Neural cell (in vitro differentiated cells): Measurements from ENCODE around the gene SGPP1. TPM values are rescaled to one million over a fixed set of nuclear protein-coding genes. Genes with fewer than 3 reads are reported as not detected.

Experiments
- H2AFZ ChIP-seq: fragments of 200-600, 300-800 bp; sonication (generic), shearing (Covaris generic); 2 replicates; pipeline ENCODE4 v1.6.0; 2014; ENCODE audit warnings: low read depth, mild to moderate bottlenecking, antibody characterized with exemption, low read length, moderate library complexity
- H3F3A ChIP-seq: fragments of 200-600 bp; shearing (Covaris generic); 2 replicates; pipeline ENCODE4 v1.6.1; 2016; ENCODE audit warnings: mild to moderate bottlenecking, moderate library complexity, mixed read lengths, antibody characterized with exemption, low read length; ENCODE audit not compliant: insufficient read depth, poor library complexity, severe bottlenecking
- H3K27ac ChIP-seq: fragments of 200-600, 300-800 bp; sonication (generic), shearing (Covaris generic); 2 replicates; pipeline ENCODE4 v1.5.1; 2014; ENCODE audit warnings: mild to moderate bottlenecking, low read length, moderate library complexity
- H3K27me3 ChIP-seq: fragments of 300-800, 200-600 bp; sonication (generic), shearing (Covaris generic); 2 replicates; pipeline ENCODE4 v1.6.0; 2014; ENCODE audit warnings: mild to moderate bottlenecking, low read depth, low read length, moderate library complexity; ENCODE audit not compliant: insufficient read depth
- H3K36me3 ChIP-seq: fragments of 300-800, 200-600 bp; sonication (generic), shearing (Covaris generic); 2 replicates; pipeline ENCODE4 v1.5.1; 2014; ENCODE audit warnings: mild to moderate bottlenecking, antibody characterized with exemption, low read length, moderate library complexity; ENCODE audit not compliant: insufficient read depth
- H3K4me2 ChIP-seq: fragments of 300-800, 200-600 bp; sonication (generic), shearing (Covaris generic); 2 replicates; pipeline ENCODE4 v1.6.0; 2014; ENCODE audit warnings: mild to moderate bottlenecking, low read length
- H3K4me3 ChIP-seq: fragments of 300-800, 200-600 bp; sonication (generic), shearing (Covaris generic); 2 replicates; pipeline ENCODE4 v1.5.1; 2014; ENCODE audit warnings: mild to moderate bottlenecking, low read length, moderate library complexity
- H3K79me2 ChIP-seq: fragments of 200-600 bp; shearing (Covaris generic); replicated peaks from 2 replicates; pipeline ENCODE4 v1.6.0; 2014; ENCODE audit warnings: mild to moderate bottlenecking, low read length, moderate library complexity; ENCODE audit not compliant: insufficient read depth
- H3K9ac ChIP-seq: fragments of 300-800, 200-600 bp; sonication (generic), shearing (Covaris generic); 2 replicates; pipeline ENCODE4 v1.6.1; 2016; ENCODE audit warnings: mild to moderate bottlenecking, low read length, mixed read lengths
- H3K9me2 ChIP-seq: fragments of 200-600 bp; shearing (Covaris generic); 2 replicates; pipeline ENCODE4 v1.6.1; 2016; ENCODE audit warnings: mild to moderate bottlenecking, low read length, mixed read lengths; ENCODE audit not compliant: insufficient read depth
- H3K9me3 ChIP-seq: fragments of 200-600, 300-800 bp; sonication (generic), shearing (Covaris generic); 2 replicates; pipeline ENCODE4 v1.6.1; 2016; ENCODE audit warnings: mild to moderate bottlenecking, mixed run types, low read length, moderate library complexity, mixed read lengths
- H4K20me1 ChIP-seq: fragments of 200-600 bp; shearing (Covaris generic); 2 replicates; pipeline ENCODE4 v1.6.1; 2016; ENCODE audit warnings: mild to moderate bottlenecking, mixed run types; ENCODE audit not compliant: insufficient read depth
- CTCF ChIP-seq: fragments of 450-650 bp; IDR thresholded peaks from 2 replicates; pipeline ENCODE4 v1.5.1; 2014; ENCODE audit warnings: antibody characterized with exemption, mild to moderate bottlenecking, moderate library complexity; ENCODE audit not compliant: poor library complexity, severe bottlenecking
- EP300 ChIP-seq: fragments of 450-650 bp; conservative IDR thresholded peaks from 2 replicates; pipeline ENCODE4 v1.6.1; 2014; ENCODE audit warnings: antibody characterized with exemption, mild to moderate bottlenecking, moderate library complexity; ENCODE audit not compliant: poor library complexity, severe bottlenecking
- EZH2 ChIP-seq: fragments of 200-600, 300-800 bp; shearing (Covaris generic), sonication (generic); IDR thresholded peaks from 2 replicates; pipeline ENCODE4 v1.6.1; 2014; ENCODE audit warnings: antibody characterized with exemption, low read length, borderline replicate concordance, mild to moderate bottlenecking; ENCODE audit not compliant: insufficient read depth, poor library complexity, severe bottlenecking
- MXI1 ChIP-seq: fragments of 450-650 bp; conservative IDR thresholded peaks from 2 replicates; pipeline ENCODE4 v1.6.1; 2014; ENCODE audit warnings: antibody characterized with exemption, mild to moderate bottlenecking; ENCODE audit not compliant: poor library complexity, severe bottlenecking
- POLR2AphosphoS5 ChIP-seq: IDR thresholded peaks from 2 replicates; pipeline ENCODE4 v1.6.1; 2012
- RAD21 ChIP-seq: fragments of 450-650 bp; conservative IDR thresholded peaks from 2 replicates; pipeline ENCODE4 v1.6.1; 2014; ENCODE audit warnings: antibody characterized with exemption, mild to moderate bottlenecking, moderate library complexity
- REST ChIP-seq: IDR thresholded peaks from 2 replicates; pipeline ENCODE4 v1.6.1; 2012; ENCODE audit warnings: borderline replicate concordance
- SMC3 ChIP-seq: fragments of 450-650 bp; conservative IDR thresholded peaks from 2 replicates; pipeline ENCODE4 v1.6.1; 2014; ENCODE audit warnings: antibody characterized with exemption, mild to moderate bottlenecking, moderate library complexity; ENCODE audit not compliant: poor library complexity
- TAF1 ChIP-seq: IDR thresholded peaks from 2 replicates; pipeline ENCODE4 v1.6.1; 2012; ENCODE audit warnings: low read depth
- polyA plus RNA-seq: library from polyadenylated mRNA; depleted of rRNA; stranded (reverse); fragments of >200 nt; gene quantifications from 2 replicates; pipeline ENCODE4 v1.2.3, GENCODE V29; 2014

Gene SGPP1
- polyA plus RNA-seq, 1 donor from 2014 or later, result 17.7 TPM

DNA sequence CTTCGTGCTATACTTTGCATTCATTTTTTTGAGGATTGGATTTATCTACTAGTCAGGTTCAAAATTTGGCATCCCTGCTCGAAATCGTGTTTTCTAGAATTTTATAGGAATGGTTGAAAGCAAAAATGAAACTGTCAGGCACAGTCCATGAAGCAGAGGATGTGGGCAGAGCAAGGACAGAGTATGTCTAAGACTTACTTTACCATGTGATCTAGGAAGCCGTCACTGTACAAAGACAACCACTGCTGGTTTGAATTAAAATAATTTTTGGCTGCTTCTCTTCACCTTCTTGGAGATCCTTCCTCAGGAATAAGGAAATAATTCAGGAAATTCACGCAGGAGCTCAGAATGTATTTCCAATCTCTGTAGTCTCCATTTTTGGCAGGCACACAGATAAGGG lies 31.6 kb upstream of the SGPP1 start:
- H3F3A ChIP-seq, result no peaks in the 10 kb centered on the region
- H3K27me3 ChIP-seq, result no peaks in the 10 kb centered on the region
- no peaks in the 10 kb centered on the region for H3K79me2 ChIP-seq
- H3K4me3 ChIP-seq, result no peak overlapping the region
- no peaks in the 10 kb centered on the region for H4K20me1 ChIP-seq
- no peak overlapping the region for H3K9ac ChIP-seq
- H3K27ac ChIP-seq, result no peak overlapping the region
- H3K9me3 ChIP-seq, result no peaks in the 10 kb centered on the region
- H2AFZ ChIP-seq, result no peak overlapping the region
- TF ChIP-seq POLR2AphosphoS5, result no peak
- H3K4me2 ChIP-seq, result no peak overlapping the region
- H3K36me3 ChIP-seq, result no peaks in the 10 kb centered on the region
- no peaks in the 10 kb centered on the region for H3K9me2 ChIP-seq

DNA sequence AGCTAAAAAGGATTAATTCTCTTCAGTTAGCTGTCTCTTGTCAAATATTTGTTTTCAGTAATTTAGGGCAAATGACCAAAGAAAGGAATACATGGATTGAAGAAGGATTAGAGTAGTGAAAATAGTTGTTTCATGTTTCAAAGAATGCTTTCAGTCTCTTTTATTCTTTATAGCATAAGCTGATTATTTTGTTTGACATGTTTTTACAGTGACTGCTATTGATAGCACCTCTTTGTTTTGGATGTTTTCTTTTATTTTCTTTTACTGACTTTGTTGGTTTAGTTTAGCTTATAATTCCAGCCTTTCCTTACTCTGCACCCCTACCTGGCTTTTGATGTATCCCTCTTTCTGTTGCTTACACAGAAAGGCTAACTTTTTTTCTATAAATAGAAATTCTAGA lies 29.3 kb upstream of the SGPP1 start:
- no peaks in the 10 kb centered on the region for H3F3A ChIP-seq
- no peak overlapping the region for H2AFZ ChIP-seq
- TF ChIP-seq EP300 (no peak), REST (no peak), SMC3 (no peak), MXI1 (no peak), EZH2 (no peak), RAD21 (no peak), CTCF (no peak), POLR2AphosphoS5 (no peak), TAF1 (no peak)

More for the DNA sequence above, 29.3 kb upstream of the SGPP1 start:
- Histone ChIP-seq H3K27ac (no peak overlapping the region), H3K4me3 (no peak overlapping the region), H3K36me3 (no peaks in the 10 kb centered on the region), H3K4me2 (no peak overlapping the region), H3K79me2 (no peaks in the 10 kb centered on the region), H3K9me2 (no peaks in the 10 kb centered on the region), H4K20me1 (no peaks in the 10 kb centered on the region), H3K9me3 (no peaks in the 10 kb centered on the region), H3K9ac (no peak overlapping the region), H3K27me3 (no peaks in the 10 kb centered on the region)
